Duodenal mucosa (tissue), 2 donors: Measurements from ENCODE around the gene ROM1.
A peak's percentile ranks its signal among the peaks of the same experiment; 100 is the strongest.

ENCODE experiments used
- H3K27ac ChIP-seq: one replicate; pipeline ENCODE4 v1.7.0; 2013; ENCODE audit warnings: low read depth, low read length
- H3K27me3 ChIP-seq, 2 donors: one replicate each; pipeline ENCODE4 v1.7.0; 2013; ENCODE audit warnings: low read length in 2 of 2, control low read depth in 1 of 2; ENCODE audit not compliant: insufficient read depth in 2 of 2, control insufficient read depth in 1 of 2
- H3K36me3 ChIP-seq, 2 donors: one replicate each; pipeline ENCODE4 v1.7.0; 2013; ENCODE audit warnings: low read length in 2 of 2, control low read depth in 1 of 2; ENCODE audit not compliant: insufficient read depth in 2 of 2, control insufficient read depth in 1 of 2
- H3K4me1 ChIP-seq, 2 donors: one replicate each; pipeline ENCODE4 v1.7.0; 2013; ENCODE audit warnings: low read length in 2 of 2, control low read depth in 1 of 2; ENCODE audit not compliant: insufficient read depth in 2 of 2, control insufficient read depth in 1 of 2
- H3K4me3 ChIP-seq, 2 donors: one replicate each; pipeline ENCODE4 v1.7.0; 2013; ENCODE audit warnings: low read length in 2 of 2, low read depth in 1 of 2
- H3K9ac ChIP-seq, 2 donors: one replicate each; pipeline ENCODE4 v1.7.0; 2013; ENCODE audit warnings: low read length in 2 of 2, low read depth in 1 of 2
- H3K9me3 ChIP-seq, 2 donors: one replicate each; pipeline ENCODE4 v1.7.0; 2013; ENCODE audit warnings: low read length in 2 of 2, control low read depth in 1 of 2; ENCODE audit not compliant: control insufficient read depth in 1 of 2

The ROM1 gene

DNA sequence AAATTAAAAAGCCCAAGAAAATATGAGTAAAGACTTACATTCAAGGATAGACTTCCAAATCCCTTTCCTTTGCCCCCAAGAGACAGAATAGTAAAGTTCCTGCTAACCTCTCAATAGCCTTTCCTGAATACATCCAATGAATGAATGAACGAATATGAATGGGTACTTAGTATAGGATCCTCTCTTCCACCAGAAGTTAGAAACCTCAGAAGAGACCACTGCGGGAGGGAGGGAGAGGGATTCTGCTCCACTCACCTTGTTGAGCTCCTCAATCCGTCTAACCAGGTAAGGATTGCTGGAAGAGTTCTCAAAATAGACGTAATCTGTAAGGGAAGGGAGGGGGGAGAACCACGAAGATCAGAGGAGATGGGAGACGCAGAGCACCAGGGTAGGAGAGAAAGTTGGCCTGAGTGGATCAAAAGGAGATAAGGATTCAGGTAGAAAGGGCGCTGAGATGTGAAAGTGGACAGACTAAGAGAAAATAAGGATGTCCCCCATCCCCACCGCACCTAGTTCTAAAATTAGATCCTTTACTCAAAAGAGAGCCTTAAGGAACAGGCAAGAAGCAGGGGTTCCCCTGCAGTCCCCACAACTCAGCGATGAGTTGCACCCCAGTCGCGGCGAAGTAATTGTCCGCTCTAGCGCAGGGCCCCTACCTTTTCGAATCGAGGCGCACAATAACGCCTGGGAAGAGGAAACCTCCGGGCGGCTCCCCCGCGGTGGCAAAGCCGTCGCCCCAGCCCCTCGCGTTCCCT lies 12.5 kb upstream of the ROM1 start:
- Histone ChIP-seq H3K4me1 (peaks cover 23 to 24% of the 10 kb centered on the region in 2 donors), H3K4me3 (peak overlapping the region; percentile 87 to 91), H3K27ac (peak overlapping the region; percentile 92), H3K27me3 (no peaks in the 10 kb centered on the region), H3K9ac (peak overlapping the region; percentile 89 to 93), H3K9me3 (no peaks in the 10 kb centered on the region), H3K36me3 (peaks cover 27 to 37% of the 10 kb centered on the region in 2 donors)

DNA sequence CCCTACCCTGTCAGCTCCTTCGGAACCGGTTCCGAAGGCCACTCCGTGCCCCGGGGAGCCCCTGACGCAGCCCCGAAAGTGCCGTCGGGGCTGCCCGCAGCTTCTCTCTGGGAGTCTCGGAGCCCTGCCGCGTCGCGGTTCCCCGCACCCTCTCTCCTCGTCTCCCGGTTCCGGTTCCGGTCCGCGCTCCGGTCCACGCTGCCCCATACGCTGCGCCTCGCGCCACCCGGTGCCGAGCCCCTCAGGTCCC lies 12.0 kb upstream of the ROM1 start:
- peak overlapping the region; percentile 89 to 93 for H3K9ac ChIP-seq
- no peaks in the 10 kb centered on the region for H3K27me3 ChIP-seq
- H3K36me3 ChIP-seq: peaks cover 23 to 35% of the 10 kb centered on the region in 2 donors
- H3K9me3 ChIP-seq: no peaks in the 10 kb centered on the region
- H3K4me1 ChIP-seq: peaks cover 23 to 24% of the 10 kb centered on the region in 2 donors
- H3K4me3 ChIP-seq: peak overlapping the region; percentile 87 to 91
- peak overlapping the region; percentile 92 for H3K27ac ChIP-seq

- Histone ChIP-seq H3K9me3 (no peaks in the 10 kb centered on the region), H3K27me3 (no peaks in the 10 kb centered on the region), H3K4me3 (peak within 1 kb of the TSS; percentile 87 to 91), H3K4me1 (peaks cover 23 to 24% of the 10 kb centered on the region in 2 donors), H3K9ac (peak within 1 kb of the TSS; percentile 89 to 93), H3K27ac (peak within 1 kb of the TSS; percentile 92), H3K36me3 (peaks cover 18 to 30% of the 10 kb centered on the region in 2 donors)
Measured at GRCh38 chr11:62601372-62602140, 11.5 kb upstream of the ROM1 start, which contains the start of gene MTA2. Gene MTA2, minus strand, starts transcription at chr11:62601865. Its CDS starts 415 bp downstream, at chr11:62601450.

DNA sequence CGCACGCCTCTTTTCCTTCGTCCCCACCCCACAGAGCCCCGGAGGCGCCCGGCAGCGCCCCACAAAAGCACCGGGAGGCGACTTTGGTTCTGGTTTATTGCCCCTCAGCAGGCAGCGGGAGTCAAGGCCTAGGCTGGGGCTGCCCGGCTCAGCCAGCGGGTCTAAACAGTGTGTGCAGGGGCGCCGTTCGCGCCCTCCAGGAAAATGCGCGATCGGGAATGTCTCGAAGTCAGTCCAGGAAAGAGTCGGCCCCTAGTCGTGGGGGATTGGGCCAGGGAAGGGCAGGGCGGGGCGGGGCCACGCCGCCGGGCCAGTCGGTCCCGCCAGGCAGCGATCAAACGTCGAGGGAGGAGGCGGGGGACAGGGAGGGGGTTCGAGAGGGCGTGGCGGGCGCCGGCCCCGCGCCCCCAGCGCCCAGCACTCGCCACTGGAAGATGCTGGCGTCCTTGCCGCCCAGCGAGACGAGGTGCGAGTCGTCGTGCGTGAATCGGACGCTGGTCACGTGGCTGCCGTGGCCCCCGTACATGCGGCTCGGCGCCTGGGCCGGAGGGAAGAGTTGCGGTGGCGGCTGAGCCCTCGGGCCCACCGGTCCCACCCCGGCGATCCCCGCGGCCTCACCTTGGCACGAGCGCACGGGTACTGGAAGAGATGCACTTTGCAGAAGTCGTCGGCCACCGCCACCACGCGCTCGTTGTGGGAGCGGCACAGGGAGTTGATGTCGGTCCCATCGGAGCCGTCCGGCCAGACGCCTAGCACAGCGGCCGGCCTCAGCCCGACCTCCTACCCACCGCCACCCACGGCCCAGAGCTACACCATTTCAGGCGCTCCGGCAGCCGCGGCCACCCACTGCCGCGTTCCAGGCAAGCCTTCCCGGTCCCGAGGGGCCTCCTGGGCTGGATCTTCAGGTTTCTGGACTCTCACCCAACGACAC lies 10.7 kb upstream of the ROM1 start:
- Histone ChIP-seq H3K27me3 (no peaks in the 10 kb centered on the region), H3K4me3 (peak overlapping the region; percentile 87 to 91), H3K4me1 (peaks cover 23 to 24% of the 10 kb centered on the region in 2 donors), H3K9me3 (no peaks in the 10 kb centered on the region), H3K27ac (peak overlapping the region; percentile 77), H3K9ac (peak overlapping the region; percentile 63 to 89), H3K36me3 (peaks cover 14 to 22% of the 10 kb centered on the region in 2 donors)

DNA sequence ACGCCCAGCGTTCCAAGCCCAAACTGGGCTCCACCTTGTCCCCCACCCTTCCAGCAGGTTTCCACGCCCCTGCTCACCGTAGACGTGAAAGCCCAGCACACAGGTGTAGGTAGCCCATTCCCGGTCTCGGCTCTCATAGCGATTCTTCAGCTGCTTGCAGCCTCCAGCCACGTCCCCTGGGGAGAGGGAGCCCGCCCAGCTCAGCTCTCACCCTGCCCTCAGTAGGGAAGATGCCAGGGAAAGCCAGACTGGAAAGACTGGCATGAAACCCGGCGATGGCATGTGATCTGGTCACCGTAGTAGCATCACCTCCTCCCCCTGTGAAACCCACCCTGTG lies 10.0 kb upstream of the ROM1 start:
- H3K4me3 ChIP-seq: peak overlapping the region; percentile 87 to 91
- H3K27me3 ChIP-seq: no peaks in the 10 kb centered on the region
- no peaks in the 10 kb centered on the region for H3K9me3 ChIP-seq
- H3K36me3 ChIP-seq: peaks cover 8 to 16% of the 10 kb centered on the region in 2 donors
- H3K9ac ChIP-seq: peak overlapping the region; percentile 63 to 89
- peaks cover 23 to 24% of the 10 kb centered on the region in 2 donors for H3K4me1 ChIP-seq
- H3K27ac ChIP-seq: no peak overlapping the region

- peaks cover 10 to 18% of the 10 kb centered on the region in 2 donors for H3K36me3 ChIP-seq
- no peak overlapping the region for H3K27ac ChIP-seq
- no peak overlapping the region for H3K9ac ChIP-seq
- no peaks in the 10 kb centered on the region for H3K27me3 ChIP-seq
- no peak overlapping the region for H3K4me3 ChIP-seq
- H3K4me1 ChIP-seq: peaks cover 20 to 24% of the 10 kb centered on the region in 2 donors
- H3K9me3 ChIP-seq: no peaks in the 10 kb centered on the region
Measured at GRCh38 chr11:62603776-62604299, 9.2 kb upstream of the ROM1 start.

GRCh38 chr11:62604460-62605120 lies 8.5 kb upstream of the ROM1 start:
- H3K36me3 ChIP-seq: peaks cover 10 to 22% of the 10 kb centered on the region in 2 donors
- no peaks in the 10 kb centered on the region for H3K9me3 ChIP-seq
- no peak overlapping the region for H3K9ac ChIP-seq
- no peak overlapping the region for H3K4me3 ChIP-seq
- no peak overlapping the region for H3K27ac ChIP-seq
- H3K4me1 ChIP-seq: peaks cover 13 to 23% of the 10 kb centered on the region in 2 donors
- H3K27me3 ChIP-seq: no peaks in the 10 kb centered on the region

GRCh38 chr11:62605467-62605866 lies 7.6 kb upstream of the ROM1 start:
- Histone ChIP-seq H3K4me3 (no peak overlapping the region), H3K27me3 (no peaks in the 10 kb centered on the region), H3K27ac (no peak overlapping the region), H3K36me3 (peaks cover 10 to 24% of the 10 kb centered on the region in 2 donors), H3K9me3 (no peaks in the 10 kb centered on the region), H3K9ac (no peak overlapping the region), H3K4me1 (peaks cover 7 to 15% of the 10 kb centered on the region in 2 donors)

DNA sequence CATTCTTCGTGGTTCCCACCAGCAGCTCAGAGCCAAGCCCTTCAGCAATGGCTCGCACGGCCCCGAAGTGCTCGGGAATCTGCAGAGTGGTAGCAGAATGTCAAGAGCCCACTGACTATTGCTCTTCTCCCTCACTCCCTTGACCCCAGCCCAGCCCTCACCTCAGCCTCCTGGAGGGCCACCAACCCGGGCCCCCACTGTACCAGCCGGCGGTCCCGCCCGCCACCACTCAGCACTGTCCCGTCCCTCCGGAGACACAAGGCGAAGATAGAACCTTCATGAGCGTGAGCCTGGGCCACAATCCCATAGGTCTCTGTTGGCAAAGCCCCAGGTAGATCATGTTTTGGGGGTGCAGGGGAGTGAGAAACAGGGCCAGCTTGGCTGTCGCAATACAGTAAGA lies 7.2 kb upstream of the ROM1 start:
- H3K27me3 ChIP-seq: no peaks in the 10 kb centered on the region
- H3K4me1 ChIP-seq: peaks cover 8 to 13% of the 10 kb centered on the region in 2 donors
- peaks cover 10 to 25% of the 10 kb centered on the region in 2 donors for H3K36me3 ChIP-seq
- H3K9ac ChIP-seq: no peak overlapping the region
- H3K4me3 ChIP-seq: no peak overlapping the region
- no peaks in the 10 kb centered on the region for H3K9me3 ChIP-seq
- no peak overlapping the region for H3K27ac ChIP-seq
